OCI-LY7 (cell line): ENCODE measurements around the gene TSSK6. TPM values are rescaled to one million over a fixed set of nuclear protein-coding genes. Genes with fewer than 3 reads are reported as not detected.
A peak's percentile ranks its signal among the peaks of the same experiment; 100 is the strongest.

ENCODE experiments used
- BruUV-seq: library from RNA; stranded (reverse); fragments of 400-500 nt; replicated peaks from 2 replicates; lab custom pipeline; 2021; lab: Mats Ljungman, UMichigan
- CTCF ChIA-PET: fragments of 300-600 bp; sonication (Branson Sonifier 250); formaldehyde crosslinking; loops from one replicate; lab custom pipeline; 2022; ENCODE audit warnings: antibody characterized with exemption; ENCODE audit not compliant: unreplicated experiment; lab: Charles Lee
- POLR2A ChIA-PET: fragments of 300-600 bp; sonication (Branson Sonifier 250); formaldehyde crosslinking; loops from one replicate; lab custom pipeline; 2022; ENCODE audit warnings: antibody characterized with exemption; lab: Charles Lee
- DNase-seq: peaks from one replicate; pipeline ENCODE4 v3.0.0-alpha.2; 2015; ENCODE audit warnings: low spot score
- H2AFZ ChIP-seq: fragments of 200-600 bp; sonication (generic), shearing (Covaris generic); 2 replicates; pipeline ENCODE4 v1.6.1; 2014; ENCODE audit warnings: mild to moderate bottlenecking, antibody characterized with exemption, low read length, moderate library complexity
- H3K27ac ChIP-seq: fragments of 200-600 bp; sonication (generic); 2 replicates; pipeline ENCODE4 v1.5.1; 2014; ENCODE audit warnings: mixed run types, low read depth, mild to moderate bottlenecking, moderate library complexity, low read length, inconsistent platforms; ENCODE audit not compliant: poor library complexity, severe bottlenecking
- H3K36me3 ChIP-seq: fragments of 200-600 bp; sonication (generic); 2 replicates; pipeline ENCODE4 v1.6.1; 2014; ENCODE audit warnings: mild to moderate bottlenecking, antibody characterized with exemption, low read length, moderate library complexity, mixed read lengths; ENCODE audit not compliant: insufficient read depth
- H3K4me1 ChIP-seq: fragments of 200-600 bp; sonication (generic); 2 replicates; pipeline ENCODE4 v1.5.1; 2014; ENCODE audit warnings: mild to moderate bottlenecking, low read length; ENCODE audit not compliant: insufficient read depth, poor library complexity, severe bottlenecking
- H3K4me2 ChIP-seq: fragments of 200-600 bp; sonication (generic); 2 replicates; pipeline ENCODE4 v1.6.1; 2014; ENCODE audit warnings: mild to moderate bottlenecking, low read length
- H3K4me3 ChIP-seq: fragments of 200-600 bp; sonication (generic); 2 replicates; pipeline ENCODE4 v1.5.1; 2014; ENCODE audit warnings: mild to moderate bottlenecking, low read depth, low read length; ENCODE audit not compliant: poor library complexity, severe bottlenecking
- H3K79me2 ChIP-seq: fragments of 200-600 bp; sonication (generic); 2 replicates; pipeline ENCODE4 v1.6.1; 2016; ENCODE audit warnings: low read depth, mild to moderate bottlenecking, low read length, moderate library complexity, mixed read lengths; ENCODE audit not compliant: insufficient read depth
- H3K9me2 ChIP-seq: fragments of 200-600 bp; sonication (generic); 2 replicates; pipeline ENCODE4 v1.6.1; 2016; ENCODE audit warnings: mild to moderate bottlenecking, low read length, mixed read lengths; ENCODE audit not compliant: insufficient read depth
- H3K9me3 ChIP-seq: fragments of 200-600 bp; sonication (generic); 2 replicates; pipeline ENCODE4 v1.6.1; 2014; ENCODE audit warnings: mild to moderate bottlenecking, mixed run types, low read length, mixed read lengths
- H4K20me1 ChIP-seq: fragments of 200-600 bp; sonication (generic); 2 replicates; pipeline ENCODE4 v1.6.1; 2014; ENCODE audit warnings: mild to moderate bottlenecking, antibody characterized with exemption, low read length, moderate library complexity, mixed read lengths; ENCODE audit not compliant: insufficient read depth
- EZH2phosphoT487 ChIP-seq: fragments of 200-600 bp; sonication (generic); IDR thresholded peaks from 2 replicates; pipeline ENCODE4 v1.6.1; 2018; ENCODE audit warnings: low read depth, borderline replicate concordance, mild to moderate bottlenecking, mixed run types, antibody characterized with exemption, low read length, moderate library complexity, mixed read lengths
- intact Hi-C: fragments of 100-400 bp; cut with micrococcal nuclease; formaldehyde crosslinking; loops from one replicate; pipeline ENCODE4 v1.10.0; 2022; ENCODE audit not compliant: unreplicated experiment
- total RNA-seq, 2 experiments: library from RNA; depleted of rRNA in 1 of 2; stranded (reverse); fragments of >200 nt in 1 of 2; shearing (Covaris generic) in 1 of 2; gene quantifications; 2 replicates each; pipeline ENCODE4 v1.2.3, GENCODE V29; 2014 to 2022
- TF ChIP-seq, protein P1 (sequence below): fragments of 200-600 bp; sonication (generic); conservative IDR thresholded peaks from 2 replicates; pipeline ENCODE4 v1.5.1; 2014; ENCODE audit warnings: mild to moderate bottlenecking, antibody characterized with exemption, low read length, moderate library complexity, mixed read lengths

Gene TSSK6
- total RNA-seq, 2 experiments from 2014 or later, result 6.4 to 10.5 TPM

- Histone ChIP-seq H3K4me2 (peak overlapping the region; percentile 100), H3K4me1 (peaks cover 59% of the 10 kb centered on the region), H3K9me2 (no peaks in the 10 kb centered on the region), H3K4me3 (peak overlapping the region; percentile 65), H3K36me3 (peaks cover 53% of the 10 kb centered on the region), H3K9me3 (no peaks in the 10 kb centered on the region), H3K79me2 (peaks cover 50% of the 10 kb centered on the region), H3K27ac (peak overlapping the region; percentile 74), H4K20me1 (no peaks in the 10 kb centered on the region), H2AFZ (no peak overlapping the region)
- intact Hi-C loops, result no loop called here
- TF ChIP-seq, protein P1, sequence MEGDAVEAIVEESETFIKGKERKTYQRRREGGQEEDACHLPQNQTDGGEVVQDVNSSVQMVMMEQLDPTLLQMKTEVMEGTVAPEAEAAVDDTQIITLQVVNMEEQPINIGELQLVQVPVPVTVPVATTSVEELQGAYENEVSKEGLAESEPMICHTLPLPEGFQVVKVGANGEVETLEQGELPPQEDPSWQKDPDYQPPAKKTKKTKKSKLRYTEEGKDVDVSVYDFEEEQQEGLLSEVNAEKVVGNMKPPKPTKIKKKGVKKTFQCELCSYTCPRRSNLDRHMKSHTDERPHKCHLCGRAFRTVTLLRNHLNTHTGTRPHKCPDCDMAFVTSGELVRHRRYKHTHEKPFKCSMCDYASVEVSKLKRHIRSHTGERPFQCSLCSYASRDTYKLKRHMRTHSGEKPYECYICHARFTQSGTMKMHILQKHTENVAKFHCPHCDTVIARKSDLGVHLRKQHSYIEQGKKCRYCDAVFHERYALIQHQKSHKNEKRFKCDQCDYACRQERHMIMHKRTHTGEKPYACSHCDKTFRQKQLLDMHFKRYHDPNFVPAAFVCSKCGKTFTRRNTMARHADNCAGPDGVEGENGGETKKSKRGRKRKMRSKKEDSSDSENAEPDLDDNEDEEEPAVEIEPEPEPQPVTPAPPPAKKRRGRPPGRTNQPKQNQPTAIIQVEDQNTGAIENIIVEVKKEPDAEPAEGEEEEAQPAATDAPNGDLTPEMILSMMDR, result peak; percentile 50
- TF ChIP-seq EZH2phosphoT487, result no peak
- ChIA-PET CTCF (no interaction called here), POLR2A (interaction anchor here (0.7 to 2.0 kb wide), 2 partner anchors 10 to 580 kb away, joined by 3 to 7 read pairs; partner anchors contain the start of genes NDUFA13 and TSSK6)
- no TSS peak for BruUV-seq
- peak; percentile 45 for DNase-seq
Measured at GRCh38 chr19:19525611-19526380, 10.4 kb upstream of the TSSK6 start.

- peaks cover 67% of the 10 kb centered on the region for H3K4me1 ChIP-seq
- H3K36me3 ChIP-seq, result peaks cover 62% of the 10 kb centered on the region
- H2AFZ ChIP-seq, result no peak overlapping the region
- H3K4me2 ChIP-seq, result peak overlapping the region; percentile 100
- peaks cover 68% of the 10 kb centered on the region for H3K79me2 ChIP-seq
- peak; percentile 84 for DNase-seq
- no peaks in the 10 kb centered on the region for H3K9me2 ChIP-seq
- ChIA-PET CTCF (no interaction called here), POLR2A (interaction anchor here (1.2 to 2.0 kb wide), 2 partner anchors 8 to 12 kb away, joined by 4 to 7 read pairs; partner anchors contain the start of genes NDUFA13 and TSSK6)
- no peaks in the 10 kb centered on the region for H3K9me3 ChIP-seq
- H4K20me1 ChIP-seq, result no peaks in the 10 kb centered on the region
- TF ChIP-seq EZH2phosphoT487, result no peak
- TF ChIP-seq, protein P1, result peak; percentile 57
- BruUV-seq, result no TSS peak
- intact Hi-C loops, result loop anchor here (1.0 kb wide), 1 partner anchor 8 kb away; the partner anchor contains the start of gene NDUFA13
- H3K4me3 ChIP-seq, result peak overlapping the region; percentile 65
- peak overlapping the region; percentile 74 for H3K27ac ChIP-seq
Measured at GRCh38 chr19:19524053-19524452, 8.7 kb upstream of the TSSK6 start.
